ENCODE measurements around the gene KIF26B.

GRCh38 chr1:245687152-245687635 is 532.4 kb downstream of the KIF26B start:
- TF ChIP-seq CTCF (IDR thresholded peaks at IDR 0.05; ENCODE audit: low read length) (no peak), EZH2phosphoT487 (IDR thresholded peaks at IDR 0.05; ENCODE audit: low read length) (no peak), EZH2 (optimal IDR thresholded peaks at IDR 0.05; ENCODE audit: low read depth, low read length) (no peak)

Measured in MM.1S (cell line).